ENCODE results near the gene ARHGAP44.

The ARHGAP44 gene

GRCh38 chr17:12977008-12977751 lies 187.9 kb downstream of the ARHGAP44 start:
- TF ChIP-seq GATA2 (IDR thresholded peaks at IDR 0.05; ENCODE audit: low read depth, low read length) (no peak), GATA3 (IDR thresholded peaks at IDR 0.05; ENCODE audit: low read depth, low read length) (no peak)

GRCh38 chr17:12979246-12979645 lies 189.9 kb downstream of the ARHGAP44 start:
- TF ChIP-seq GATA2 (IDR thresholded peaks at IDR 0.05; ENCODE audit: low read depth, low read length) (no peak), GATA3 (IDR thresholded peaks at IDR 0.05; ENCODE audit: low read depth, low read length) (no peak)

- no peak for TF ChIP-seq GATA3 (IDR thresholded peaks at IDR 0.05; ENCODE audit: low read depth, low read length)
- TF ChIP-seq GATA2 (IDR thresholded peaks at IDR 0.05; ENCODE audit: low read depth, low read length) = no peak
These were observed 190.7 kb downstream of the ARHGAP44 start for GRCh38 chr17:12979826-12980500.

- TF ChIP-seq GATA2 (IDR thresholded peaks at IDR 0.05; ENCODE audit: low read depth, low read length) (no peak), GATA3 (IDR thresholded peaks at IDR 0.05; ENCODE audit: low read depth, low read length) (no peak)
These were observed 192.9 kb downstream of the ARHGAP44 start for GRCh38 chr17:12982224-12982623.

GRCh38 chr17:12983991-12984884 lies 194.9 kb downstream of the ARHGAP44 start:
- TF ChIP-seq GATA3 (IDR thresholded peaks at IDR 0.05; ENCODE audit: low read depth, low read length) (no peak), GATA2 (IDR thresholded peaks at IDR 0.05; ENCODE audit: low read depth, low read length) (no peak)

- no peak for TF ChIP-seq GATA2 (IDR thresholded peaks at IDR 0.05; ENCODE audit: low read depth, low read length)
- no peak for TF ChIP-seq GATA3 (IDR thresholded peaks at IDR 0.05; ENCODE audit: low read depth, low read length)
These were observed 196.4 kb downstream of the ARHGAP44 start for GRCh38 chr17:12985431-12986293.

- TF ChIP-seq GATA2 (IDR thresholded peaks at IDR 0.05; ENCODE audit: low read depth, low read length) (no peak), GATA3 (IDR thresholded peaks at IDR 0.05; ENCODE audit: low read depth, low read length) (no peak)
These were observed 197.8 kb downstream of the ARHGAP44 start for GRCh38 chr17:12987120-12987519.

- TF ChIP-seq GATA3 (IDR thresholded peaks at IDR 0.05; ENCODE audit: low read depth, low read length) (no peak), GATA2 (IDR thresholded peaks at IDR 0.05; ENCODE audit: low read depth, low read length) (no peak)
These were observed 200.9 kb downstream of the ARHGAP44 start for GRCh38 chr17:12990041-12990808.

- TF ChIP-seq GATA3 (IDR thresholded peaks at IDR 0.05; ENCODE audit: low read depth, low read length) (no peak), GATA2 (IDR thresholded peaks at IDR 0.05; ENCODE audit: low read depth, low read length) (no peak)
These were observed 201.6 kb downstream of the ARHGAP44 start for GRCh38 chr17:12990926-12991325.

- TF ChIP-seq GATA2 (IDR thresholded peaks at IDR 0.05; ENCODE audit: low read depth, low read length) = no peak
- TF ChIP-seq GATA3 (IDR thresholded peaks at IDR 0.05; ENCODE audit: low read depth, low read length) = no peak
These were observed 203.4 kb downstream of the ARHGAP44 start for GRCh38 chr17:12992676-12993075.

- TF ChIP-seq GATA3 (IDR thresholded peaks at IDR 0.05; ENCODE audit: low read depth, low read length) = no peak
- TF ChIP-seq GATA2 (IDR thresholded peaks at IDR 0.05; ENCODE audit: low read depth, low read length) = no peak
These were observed 204.3 kb downstream of the ARHGAP44 start for GRCh38 chr17:12993631-12994030.

- TF ChIP-seq GATA2 (IDR thresholded peaks at IDR 0.05; ENCODE audit: low read depth, low read length) = no peak
- no peak for TF ChIP-seq GATA3 (IDR thresholded peaks at IDR 0.05; ENCODE audit: low read depth, low read length)
These were observed 205.2 kb downstream of the ARHGAP44 start for GRCh38 chr17:12994341-12995074.
